PC-3 (cell line): ENCODE data around the gene MLIP.

Source experiments
- CTCF ChIP-seq: fragments of 300-600 bp; sonication (generic); conservative IDR thresholded peaks from 2 replicates; pipeline ENCODE4 v1.5.1; 2017; ENCODE audit warnings: antibody characterized with exemption, low read depth, mild to moderate bottlenecking, low read length
- EZH2 ChIP-seq: fragments of 300-600 bp; sonication (generic); IDR thresholded peaks from one replicate; pipeline ENCODE4 v1.6.1; 2017; ENCODE audit warnings: antibody characterized with exemption, mild to moderate bottlenecking, low read length; ENCODE audit not compliant: unreplicated experiment

GRCh38 chr6:54222217-54222616 lies 111.0 kb downstream of the MLIP start:
- TF ChIP-seq CTCF (no peak), EZH2 (no peak)
